HG03439 (cell line): ENCODE measurements around the gene HTRA3.

Experiments
- ATAC-seq: cut with Tn5 transposase; IDR thresholded peaks from one replicate; pipeline ENCODE4 v1.9.1; 2021; ENCODE audit warnings: mild to moderate bottlenecking, moderate library complexity; ENCODE audit not compliant: unreplicated experiment

HTRA3 gene

GRCh38 chr4:8290701-8290970, 21.1 kb downstream of the HTRA3 start:
- ATAC-seq: no peak

- no peak for ATAC-seq
These were observed 21.6 kb downstream of the HTRA3 start for GRCh38 chr4:8291036-8291682.

- no peak for ATAC-seq
These were observed 22.3 kb downstream of the HTRA3 start for GRCh38 chr4:8291701-8292477.

GRCh38 chr4:8292478-8293107, 23.0 kb downstream of the HTRA3 start:
- ATAC-seq: no peak

- ATAC-seq: no peak
These were observed 23.8 kb downstream of the HTRA3 start for GRCh38 chr4:8293131-8293975.

- no peak for ATAC-seq
These were observed 24.5 kb downstream of the HTRA3 start for GRCh38 chr4:8294036-8294435.

- ATAC-seq: no peak
These were observed 25.2 kb downstream of the HTRA3 start for GRCh38 chr4:8294775-8295174.

GRCh38 chr4:8295471-8295870, 25.9 kb downstream of the HTRA3 start:
- ATAC-seq: no peak

- ATAC-seq: no peak
These were observed 26.9 kb downstream of the HTRA3 start for GRCh38 chr4:8296491-8296890.

GRCh38 chr4:8297141-8297601, 27.6 kb downstream of the HTRA3 start:
- ATAC-seq: no peak

GRCh38 chr4:8297691-8298485, 28.3 kb downstream of the HTRA3 start:
- ATAC-seq: no peak

GRCh38 chr4:8300832-8301231, 31.3 kb downstream of the HTRA3 start:
- ATAC-seq: no peak

- ATAC-seq: no peak
These were observed 32.5 kb downstream of the HTRA3 start for GRCh38 chr4:8301851-8302730.

- no peak for ATAC-seq
These were observed 33.5 kb downstream of the HTRA3 start for GRCh38 chr4:8303081-8303480.

- ATAC-seq: no peak
These were observed 34.1 kb downstream of the HTRA3 start for GRCh38 chr4:8303485-8304281.

GRCh38 chr4:8304827-8305695, 35.5 kb downstream of the HTRA3 start:
- ATAC-seq: no peak

GRCh38 chr4:8305851-8306471, 36.4 kb downstream of the HTRA3 start:
- no peak for ATAC-seq
